Breast epithelium (tissue), 3 donors: ENCODE measurements around the gene ANKRD55.

Source experiments
- CTCF ChIP-seq, 3 donors: fragments of 450-650 bp; IDR thresholded peaks; one replicate each; pipeline ENCODE4 v1.5.1; 2016 to 2017; ENCODE audit warnings: antibody characterized with exemption in 3 of 3, mild to moderate bottlenecking in 3 of 3, moderate library complexity in 3 of 3
- POLR2A ChIP-seq: fragments of 450-650 bp; IDR thresholded peaks from one replicate; pipeline ENCODE4 v1.6.1; 2016; ENCODE audit warnings: antibody characterized with exemption, mild to moderate bottlenecking, moderate library complexity

DNA sequence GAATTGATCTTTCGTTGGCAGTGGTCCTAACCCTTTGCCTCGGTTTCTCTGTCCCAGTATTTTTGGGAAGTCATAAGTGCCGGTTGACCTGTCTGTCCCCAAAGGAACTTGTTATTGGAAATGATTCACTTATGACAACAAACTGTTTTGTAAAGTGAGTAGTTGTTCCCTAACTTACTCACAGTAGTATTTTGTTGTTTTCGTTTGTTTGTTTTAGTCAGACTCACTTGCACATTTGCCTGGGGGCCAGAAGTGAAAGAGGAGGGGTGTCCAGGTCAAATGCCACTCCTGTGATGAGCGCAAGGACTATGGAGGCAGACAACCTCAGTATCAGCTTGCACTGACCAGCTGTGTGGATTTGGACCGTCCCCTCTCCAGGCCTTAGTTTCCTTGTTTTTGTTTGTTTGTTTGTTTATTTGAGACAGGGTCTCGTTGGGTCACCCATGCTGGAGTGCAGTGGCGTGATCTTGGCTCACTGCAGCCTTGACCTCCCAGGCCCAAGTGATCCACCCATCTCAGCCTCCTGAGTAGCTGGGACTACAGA, 47.3 kb downstream of the ANKRD55 start:
- no peak for TF ChIP-seq CTCF (IDR thresholded peaks at IDR 0.05)
- TF ChIP-seq POLR2A, result no peak
